ENCODE data around the gene CERK.

The CERK gene

GRCh38 chr22:46676881-46677280 is 61.2 kb downstream of the CERK start:
- H3K4me1 ChIP-seq (ENCODE audit: control insufficient read depth, insufficient read depth, low read length): no peaks in the 10 kb centered on the region
- peaks cover 0 to 53% of the 10 kb centered on the region in 2 experiments; a peak in 1 of 3 replicates for H3K36me3 ChIP-seq (ENCODE audit: control insufficient read depth in 2 of 2, insufficient read depth in 1 of 2, low read length in 2 of 2)
- ChIA-PET POLR2A (no interaction called here), CTCF (no interaction called here)
- H3K4me3 ChIP-seq (ENCODE audit: low read depth, low read length): no peak overlapping the region
- H3K27ac ChIP-seq (ENCODE audit: extremely low read depth, low read depth, low read length): no peak overlapping the region
- TF ChIP-seq KLF7 (tag by site-specific recombination; IDR thresholded peaks at IDR 0.05; ENCODE audit: borderline replicate concordance): no peak
- no peak for TF ChIP-seq ZSCAN16 (tag by site-specific recombination; IDR thresholded peaks at IDR 0.05)
- no peak for TF ChIP-seq OSR2 (tag by site-specific recombination; IDR thresholded peaks at IDR 0.05)
- no peak for TF ChIP-seq MZF1 (tag by site-specific recombination; IDR thresholded peaks at IDR 0.05; ENCODE audit: borderline replicate concordance)
- TF ChIP-seq AEBP2 (tag by site-specific recombination; IDR thresholded peaks at IDR 0.05; ENCODE audit: borderline replicate concordance): no peak
- TF ChIP-seq ZNF623 (tag by site-specific recombination; IDR thresholded peaks at IDR 0.05): no peak
- TF ChIP-seq ZBTB17 (tag by site-specific recombination; IDR thresholded peaks at IDR 0.05): no peak
- TF ChIP-seq ZNF664 (tag by site-specific recombination; IDR thresholded peaks at IDR 0.05): no peak
- no peak for TF ChIP-seq GFI1B (tag by site-specific recombination; IDR thresholded peaks at IDR 0.05)
- no peak for TF ChIP-seq ZNF16 (tag by site-specific recombination; IDR thresholded peaks at IDR 0.05; ENCODE audit: low read depth)
- no peak for TF ChIP-seq TSHZ1 (tag by site-specific recombination; IDR thresholded peaks at IDR 0.05; ENCODE audit: borderline replicate concordance)
- TF ChIP-seq ZNF175 (tag by site-specific recombination; IDR thresholded peaks at IDR 0.05): no peak
- no peak for TF ChIP-seq ZNF221 (tag by site-specific recombination; IDR thresholded peaks at IDR 0.05; ENCODE audit: borderline replicate concordance)
- no peak for TF ChIP-seq ZNF426 (tag by site-specific recombination; IDR thresholded peaks at IDR 0.05)
- TF ChIP-seq ZNF548 (tag by site-specific recombination; IDR thresholded peaks at IDR 0.05): no peak
- no peak for TF ChIP-seq GLI4 (tag by site-specific recombination; IDR thresholded peaks at IDR 0.05)
- TF ChIP-seq ZNF580 (tag by site-specific recombination; IDR thresholded peaks at IDR 0.05): no peak
- no peak for TF ChIP-seq HIC1 (tag by site-specific recombination; IDR thresholded peaks at IDR 0.05)
- no peak for TF ChIP-seq ZNF248 (tag by site-specific recombination; IDR thresholded peaks at IDR 0.05)
- H3K9me3 ChIP-seq (ENCODE audit: control insufficient read depth, insufficient read depth, low read depth, low read length): no peaks in the 10 kb centered on the region

GRCh38 chr22:46676479-46676878 is 61.6 kb downstream of the CERK start:
- no peaks in the 10 kb centered on the region for H3K4me1 ChIP-seq (ENCODE audit: control insufficient read depth, insufficient read depth, low read length)
- TF ChIP-seq ZNF280D (tag by site-specific recombination; IDR thresholded peaks at IDR 0.05): no peak

More at GRCh38 chr22:46676479-46676878, 61.6 kb downstream of the CERK start:
- ChIA-PET POLR2A (no interaction called here), CTCF (no interaction called here)
- Histone ChIP-seq H3K36me3 (ENCODE audit: control insufficient read depth in 2 of 2, insufficient read depth in 1 of 2, low read length in 2 of 2) (peaks cover 0 to 53% of the 10 kb centered on the region in 2 experiments; a peak in 1 of 3 replicates), H3K9me3 (ENCODE audit: control insufficient read depth, insufficient read depth, low read depth, low read length) (no peaks in the 10 kb centered on the region), H3K4me3 (ENCODE audit: low read depth, low read length) (no peak overlapping the region), H3K27ac (ENCODE audit: extremely low read depth, low read depth, low read length) (no peak overlapping the region)

All from HEK293 (cell line).